B cell (primary cell): ENCODE measurements around the gene NSUN6. TPM values are rescaled to one million over a fixed set of nuclear protein-coding genes. Genes with fewer than 3 reads are reported as not detected.

Experiments used
- ATAC-seq: fragments of 200-7000 bp; cut with Tn5 transposase; one replicate; pipeline ENCODE4 v1.10.0; 2021; ENCODE audit warnings: low read depth, mild to moderate bottlenecking, moderate number of reproducible peaks, moderate library complexity
- CTCF ChIA-PET: fragments of 350-600 bp; sonication (Branson Sonifier 250); formaldehyde crosslinking; loops from one replicate; lab custom pipeline; 2021; ENCODE audit warnings: antibody characterized with exemption, inconsistent platforms; lab: Charles Lee
- POLR2A ChIA-PET: fragments of 350-600 bp; sonication (Branson Sonifier 250); formaldehyde crosslinking; loops from one replicate; lab custom pipeline; 2021; ENCODE audit warnings: antibody characterized with exemption; lab: Charles Lee
- DNase-seq: peaks from one replicate; pipeline ENCODE4 v3.0.0; 2013
- H2AFZ ChIP-seq: 2 replicates; pipeline ENCODE4 v1.6.1; 2012; ENCODE audit warnings: mild to moderate bottlenecking, low read depth, low read length; ENCODE audit not compliant: insufficient read depth, poor library complexity, severe bottlenecking
- H3K27ac ChIP-seq, 2 donors: 1 replicate in 1 of 2; 2 replicates in 1 of 2; pipeline ENCODE4 v1.5.1; 2012 to 2013; ENCODE audit warnings: low read length in 2 of 2, mild to moderate bottlenecking in 2 of 2, moderate library complexity in 1 of 2
- H3K27me3 ChIP-seq, 4 experiments: fragments of 200-600 bp in 1 of 4; sonication (generic) in 1 of 4; replicated peaks in 1 of 4; 1 replicate in 2 of 4; 2 replicates in 2 of 4; pipeline versions ENCODE4 v1.6.1 to v1.7.0; 2013 to 2016; ENCODE audit warnings: low read length in 3 of 4, mild to moderate bottlenecking in 2 of 4, mixed read lengths in 1 of 4, moderate library complexity in 1 of 4; ENCODE audit not compliant: insufficient read depth in 4 of 4, control insufficient read depth in 3 of 4; ENCODE audit errors: control extremely low read depth in 1 of 4
- H3K36me3 ChIP-seq, 2 experiments: replicated peaks in 1 of 2; 1 replicate in 1 of 2; 2 replicates in 1 of 2; pipeline versions ENCODE4 v1.6.1 to v1.7.1; 2013; ENCODE audit warnings: low read length in 1 of 2; ENCODE audit not compliant: insufficient read depth in 2 of 2, control insufficient read depth in 1 of 2; ENCODE audit errors: control extremely low read depth in 1 of 2, extremely low read depth in 1 of 2
- H3K4me1 ChIP-seq, 2 donors: fragments of 200-600 bp in 1 of 2; sonication (generic) in 1 of 2; 1 replicate in 1 of 2; 2 replicates in 1 of 2; pipeline versions ENCODE4 v1.5.1 to v1.6.1; 2013 to 2017; ENCODE audit warnings: low read length in 2 of 2; ENCODE audit not compliant: control insufficient read depth in 2 of 2, insufficient read depth in 2 of 2
- H3K4me2 ChIP-seq: replicated peaks from 2 replicates; pipeline ENCODE3; 2012; ENCODE audit warnings: mild to moderate bottlenecking, low read depth, low read length; ENCODE audit not compliant: poor library complexity, severe bottlenecking
- H3K4me3 ChIP-seq, 5 experiments: fragments of 200-600 bp in 1 of 5; sonication (generic) in 1 of 5; 1 replicate in 3 of 5; 2 replicates in 2 of 5; pipeline versions ENCODE4 v1.5.1 to v1.7.0; 2011 to 2016; ENCODE audit warnings: low read length in 4 of 5, mild to moderate bottlenecking in 4 of 5, low read depth in 2 of 5, control low read depth in 1 of 5, moderate library complexity in 1 of 5; ENCODE audit not compliant: insufficient read depth in 1 of 5; ENCODE audit errors: control extremely low read depth in 1 of 5, extremely low read depth in 1 of 5
- H3K79me2 ChIP-seq: fragments of 200-600 bp; sonication (generic); one replicate; pipeline ENCODE4 v1.6.0; 2016; ENCODE audit warnings: low read length; ENCODE audit not compliant: control insufficient read depth, insufficient read depth
- H3K9ac ChIP-seq: fragments of 200-600 bp; sonication (generic); 2 replicates; pipeline ENCODE4 v1.6.1; 2017; ENCODE audit warnings: mild to moderate bottlenecking, low read length, moderate library complexity
- H3K9me3 ChIP-seq, 3 donors: one replicate each; pipeline versions ENCODE4 v1.6.1 to v1.7.1; 2013; ENCODE audit warnings: low read length in 2 of 3; ENCODE audit not compliant: control insufficient read depth in 2 of 3, insufficient read depth in 1 of 3; ENCODE audit errors: control extremely low read depth in 1 of 3
- H4K20me1 ChIP-seq: 2 replicates; pipeline ENCODE4 v1.6.0; 2012; ENCODE audit warnings: mild to moderate bottlenecking, low read length; ENCODE audit not compliant: insufficient read depth, control insufficient read depth, poor library complexity, severe bottlenecking
- H3K27ac Mint-ChIP-seq: one replicate; pipeline ENCODE4 v1.8.0; 2021; ENCODE audit warnings: mixed read lengths
- H3K27me3 Mint-ChIP-seq: one replicate; pipeline ENCODE4 v1.8.0; 2021; ENCODE audit warnings: mixed read lengths
- H3K4me1 Mint-ChIP-seq: one replicate; pipeline ENCODE4 v1.8.0; 2021; ENCODE audit warnings: mixed read lengths
- H3K4me3 Mint-ChIP-seq: one replicate; pipeline ENCODE4 v1.8.0; 2021; ENCODE audit warnings: mixed read lengths
- H3K9me3 Mint-ChIP-seq: one replicate; pipeline ENCODE4 v1.8.0; 2022; ENCODE audit warnings: mixed read lengths; ENCODE audit not compliant: insufficient read depth
- EZH2 ChIP-seq: IDR thresholded peaks from 2 replicates; pipeline ENCODE4 v1.6.1; 2012; ENCODE audit warnings: borderline replicate concordance, low read depth, mild to moderate bottlenecking, moderate library complexity, low read length; ENCODE audit not compliant: insufficient read depth, poor library complexity, severe bottlenecking
- WGBS: methylation state at CpG from one replicate; pipeline ENCODE4 v1.1.5; 2013; ENCODE audit warnings: missing lambda C conversion rate; ENCODE audit not compliant: insufficient coverage; 5-methylcytosine and 5-hydroxymethylcytosine counted together
- intact Hi-C: fragments of 100-400 bp; cut with micrococcal nuclease; formaldehyde crosslinking; loops from one replicate; pipeline ENCODE4 v1.10.0; 2022
- polyA plus RNA-seq: library from polyadenylated mRNA; depleted of rRNA; stranded (reverse); fragments of >200 nt; gene quantifications from 2 replicates; pipeline ENCODE4 v1.2.3, GENCODE V29; 2012
- total RNA-seq, 2 donors: library from RNA; stranded (reverse); fragments of 120-200 nt in 1 of 2; gene quantifications; 1 replicate in 1 of 2; 2 replicates in 1 of 2; pipeline versions ENCODE4 v1.2.3 to v1.2.4, GENCODE V29; 2013 to 2022
- TF ChIP-seq, protein P1 (sequence below): fragments of 200-600 bp; IDR thresholded peaks from one replicate; pipeline ENCODE4 v1.8.0; 2022; ENCODE audit warnings: antibody characterized with exemption, mild to moderate bottlenecking

NSUN6 gene
- total and polyA plus RNA-seq, 2 donors (not counting 1 experiment from before 2014, with no cell fraction given) = 13.4 to 27.9 TPM

DNA sequence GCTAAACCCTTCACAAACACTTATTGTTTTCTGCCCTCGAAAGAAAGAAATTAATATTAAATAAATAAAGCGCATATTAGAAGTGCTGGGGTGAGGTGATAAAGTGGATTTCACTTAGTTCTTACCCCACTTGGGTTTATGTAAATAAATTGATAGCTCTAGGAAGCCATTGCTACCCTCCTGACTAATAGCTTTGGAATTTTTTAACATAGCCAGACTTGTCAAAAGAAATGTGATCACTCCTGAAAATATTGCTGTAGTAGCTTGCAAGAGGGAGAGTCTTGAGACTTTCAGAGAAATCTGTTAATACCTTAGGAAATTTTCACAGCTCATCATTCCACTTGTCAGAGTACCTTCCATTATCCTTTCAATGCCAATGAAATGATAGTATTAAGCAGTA, 15.4 kb upstream of the NSUN6 start:
- Histone ChIP-seq H3K27ac (no peak overlapping the region), H3K36me3 (peaks cover 7 to 26% of the 10 kb centered on the region in 2 experiments), H3K4me2 (no peak overlapping the region), H3K9me3 (no peaks in the 10 kb centered on the region), H3K9ac (no peak overlapping the region), H3K79me2 (peaks cover 62% of the 10 kb centered on the region), H2AFZ (no peak overlapping the region), H3K4me3 (no peak overlapping the region), H3K4me1 (peaks cover under 1 to 3% of the 10 kb centered on the region in 2 donors), H4K20me1 (peaks cover 35% of the 10 kb centered on the region), H3K27me3 (no peaks in the 10 kb centered on the region)
- no peak for TF ChIP-seq EZH2
- TF ChIP-seq, protein P1, sequence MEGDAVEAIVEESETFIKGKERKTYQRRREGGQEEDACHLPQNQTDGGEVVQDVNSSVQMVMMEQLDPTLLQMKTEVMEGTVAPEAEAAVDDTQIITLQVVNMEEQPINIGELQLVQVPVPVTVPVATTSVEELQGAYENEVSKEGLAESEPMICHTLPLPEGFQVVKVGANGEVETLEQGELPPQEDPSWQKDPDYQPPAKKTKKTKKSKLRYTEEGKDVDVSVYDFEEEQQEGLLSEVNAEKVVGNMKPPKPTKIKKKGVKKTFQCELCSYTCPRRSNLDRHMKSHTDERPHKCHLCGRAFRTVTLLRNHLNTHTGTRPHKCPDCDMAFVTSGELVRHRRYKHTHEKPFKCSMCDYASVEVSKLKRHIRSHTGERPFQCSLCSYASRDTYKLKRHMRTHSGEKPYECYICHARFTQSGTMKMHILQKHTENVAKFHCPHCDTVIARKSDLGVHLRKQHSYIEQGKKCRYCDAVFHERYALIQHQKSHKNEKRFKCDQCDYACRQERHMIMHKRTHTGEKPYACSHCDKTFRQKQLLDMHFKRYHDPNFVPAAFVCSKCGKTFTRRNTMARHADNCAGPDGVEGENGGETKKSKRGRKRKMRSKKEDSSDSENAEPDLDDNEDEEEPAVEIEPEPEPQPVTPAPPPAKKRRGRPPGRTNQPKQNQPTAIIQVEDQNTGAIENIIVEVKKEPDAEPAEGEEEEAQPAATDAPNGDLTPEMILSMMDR = no peak
- POLR2A ChIA-PET = no interaction called here
- DNase-seq (no peak), ATAC-seq (no peak)
- Mint-ChIP-seq H3K4me3 (no peak overlapping the region), H3K27me3 (no peaks in the 10 kb centered on the region), H3K27ac (no peak overlapping the region), H3K4me1 (peaks cover 23% of the 10 kb centered on the region), H3K9me3 (no peaks in the 10 kb centered on the region)
- CTCF ChIA-PET = no interaction called here
- intact Hi-C loops = no loop called here
- WGBS = no CpG with 5 or more reads among the region's 2 CpGs

DNA sequence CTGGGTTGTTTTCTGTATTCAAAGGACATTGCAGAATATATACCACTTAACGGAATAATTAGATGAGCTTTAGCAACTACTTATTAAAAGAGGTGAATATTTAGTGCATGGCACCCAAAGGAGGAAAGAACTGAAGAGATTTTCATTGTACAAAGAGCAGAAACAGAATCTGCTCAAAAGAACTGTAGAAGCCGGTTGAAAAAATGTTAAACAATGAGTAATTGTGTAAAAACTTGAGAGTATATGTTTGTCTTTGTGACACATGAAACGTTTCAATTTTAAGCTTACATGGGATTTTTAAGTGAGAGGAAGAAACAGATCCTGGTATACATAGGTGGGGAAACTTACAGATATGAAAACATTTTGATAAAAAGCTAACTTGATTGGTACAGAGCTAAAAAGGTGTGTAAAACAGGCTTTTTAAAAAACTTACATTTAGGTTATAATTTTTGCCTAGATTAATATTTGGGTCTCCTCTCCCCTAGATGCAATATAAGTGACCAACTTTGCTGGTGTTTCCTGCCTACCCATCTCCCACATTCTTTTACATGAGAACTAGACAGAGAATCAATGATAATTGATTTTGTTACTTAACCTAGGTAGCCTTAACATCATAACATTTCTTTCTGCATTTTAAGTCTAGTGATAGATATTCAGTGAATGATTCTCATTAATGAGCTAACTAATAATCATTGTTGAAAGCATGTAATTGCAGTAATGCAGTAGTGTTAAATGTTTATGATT, 14.6 kb upstream of the NSUN6 start:
- no peak overlapping the region for H3K27ac ChIP-seq
- peaks cover 70% of the 10 kb centered on the region for H3K79me2 ChIP-seq
- TF ChIP-seq EZH2 = no peak
- TF ChIP-seq, protein P1 = no peak
- WGBS = 93% methylated on average over 2 of the region's 3 CpGs
- H3K9ac ChIP-seq = no peak overlapping the region
- peaks cover 7 to 11% of the 10 kb centered on the region in 2 donors for H3K4me1 ChIP-seq
- no peak overlapping the region for H3K4me3 ChIP-seq
- Mint-ChIP-seq H3K27me3 (no peaks in the 10 kb centered on the region), H3K9me3 (no peaks in the 10 kb centered on the region), H3K27ac (no peak overlapping the region), H3K4me1 (peaks cover 31% of the 10 kb centered on the region), H3K4me3 (no peak overlapping the region)
- H4K20me1 ChIP-seq = peaks cover 35% of the 10 kb centered on the region
- peaks cover 7 to 20% of the 10 kb centered on the region in 2 experiments for H3K36me3 ChIP-seq
- H3K9me3 ChIP-seq = no peaks in the 10 kb centered on the region
- no peak overlapping the region for H2AFZ ChIP-seq
- intact Hi-C loops = no loop called here
- ChIA-PET CTCF (interaction anchor here (0.6 kb wide), 1 partner anchor 996 kb away, joined by 7 read pairs; no protein-coding TSS in a partner anchor), POLR2A (no interaction called here)
- H3K27me3 ChIP-seq = no peaks in the 10 kb centered on the region
- ATAC-seq = no peak
- DNase-seq = no peak
- no peak overlapping the region for H3K4me2 ChIP-seq
